ENCODE data around the gene FEZ2.

Gene FEZ2

GRCh38 chr2:36578343-36579296 lies 19.3 kb downstream of the FEZ2 start:
- no peak overlapping the region for H3K4me2 ChIP-seq (ENCODE audit: low read length)
- no peak overlapping the region for H3K9ac ChIP-seq (ENCODE audit: low read length)
- peaks cover 8% of the 10 kb centered on the region for H3K4me1 ChIP-seq (ENCODE audit: low read length)
- H3K4me3 ChIP-seq (ENCODE audit: low read length): no peak overlapping the region
- H3K36me3 ChIP-seq (replicated peaks; ENCODE audit: low read depth, low read length): peaks cover 69% of the 10 kb centered on the region
- no peaks in the 10 kb centered on the region for H4K20me1 ChIP-seq (ENCODE audit: insufficient read depth, low read length)
- no peak for TF ChIP-seq EZH2phosphoT487 (IDR thresholded peaks at IDR 0.05; ENCODE audit: low read depth)
- TF ChIP-seq CTCF (IDR thresholded peaks at IDR 0.05; ENCODE audit: low read depth, low read length): no peak
- H3K27me3 ChIP-seq (ENCODE audit: low read depth, low read length): no peaks in the 10 kb centered on the region
- no peaks in the 10 kb centered on the region for H3K9me3 ChIP-seq (ENCODE audit: insufficient read depth, low read length)
- no peaks in the 10 kb centered on the region for H3K79me2 ChIP-seq (ENCODE audit: low read length)
- H2AFZ ChIP-seq (ENCODE audit: low read depth, low read length): no peak overlapping the region
- no peak overlapping the region for H3K27ac ChIP-seq (ENCODE audit: low read length)

GRCh38 chr2:36577884-36578283 lies 20.1 kb downstream of the FEZ2 start:
- Histone ChIP-seq H3K36me3 (replicated peaks; ENCODE audit: low read depth, low read length) (peaks cover 64% of the 10 kb centered on the region), H2AFZ (ENCODE audit: low read depth, low read length) (no peak overlapping the region), H3K79me2 (ENCODE audit: low read length) (no peaks in the 10 kb centered on the region), H3K9ac (ENCODE audit: low read length) (no peak overlapping the region), H3K9me3 (ENCODE audit: insufficient read depth, low read length) (no peaks in the 10 kb centered on the region), H3K27me3 (ENCODE audit: low read depth, low read length) (no peaks in the 10 kb centered on the region), H3K4me3 (ENCODE audit: low read length) (no peak overlapping the region), H3K4me1 (ENCODE audit: low read length) (peaks cover 8% of the 10 kb centered on the region), H4K20me1 (ENCODE audit: insufficient read depth, low read length) (no peaks in the 10 kb centered on the region), H3K27ac (ENCODE audit: low read length) (no peak overlapping the region), H3K4me2 (ENCODE audit: low read length) (no peak overlapping the region)
- TF ChIP-seq EZH2phosphoT487 (IDR thresholded peaks at IDR 0.05; ENCODE audit: low read depth): no peak
- TF ChIP-seq CTCF (IDR thresholded peaks at IDR 0.05; ENCODE audit: low read depth, low read length): no peak

DNA sequence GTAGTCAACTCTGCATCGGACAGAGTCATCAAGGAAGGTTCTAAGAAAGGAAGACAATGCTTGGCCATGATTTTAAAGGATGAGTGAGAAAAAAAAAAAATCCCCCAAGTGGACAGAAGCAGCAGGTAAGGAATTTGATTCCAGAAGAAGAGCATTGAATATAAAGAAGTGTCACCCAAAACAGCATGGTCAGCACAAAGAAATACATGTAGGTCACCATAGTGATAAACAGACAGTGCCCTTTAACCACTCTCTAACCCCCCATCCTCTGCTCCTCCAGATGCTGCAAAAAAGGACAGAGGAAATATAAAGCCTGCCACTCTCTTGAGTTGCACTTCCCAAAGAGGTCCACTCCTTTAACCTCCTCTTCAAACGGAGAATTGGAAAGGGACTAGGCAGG lies 23.4 kb downstream of the FEZ2 start:
- Histone ChIP-seq H3K4me3 (ENCODE audit: low read length) (no peak overlapping the region), H3K9me3 (ENCODE audit: insufficient read depth, low read length) (no peaks in the 10 kb centered on the region), H4K20me1 (ENCODE audit: insufficient read depth, low read length) (no peaks in the 10 kb centered on the region), H3K36me3 (replicated peaks; ENCODE audit: low read depth, low read length) (peaks cover 40% of the 10 kb centered on the region), H3K27me3 (ENCODE audit: low read depth, low read length) (no peaks in the 10 kb centered on the region), H3K79me2 (ENCODE audit: low read length) (no peaks in the 10 kb centered on the region), H3K9ac (ENCODE audit: low read length) (no peak overlapping the region), H3K4me1 (ENCODE audit: low read length) (peaks cover 8% of the 10 kb centered on the region), H2AFZ (ENCODE audit: low read depth, low read length) (no peak overlapping the region), H3K4me2 (ENCODE audit: low read length) (no peak overlapping the region), H3K27ac (ENCODE audit: low read length) (no peak overlapping the region)
- TF ChIP-seq CTCF (IDR thresholded peaks at IDR 0.05; ENCODE audit: low read depth, low read length) (no peak), EZH2phosphoT487 (IDR thresholded peaks at IDR 0.05; ENCODE audit: low read depth) (no peak)

- Histone ChIP-seq H3K27ac (ENCODE audit: low read length) (no peak overlapping the region), H3K9me3 (ENCODE audit: insufficient read depth, low read length) (no peaks in the 10 kb centered on the region), H3K9ac (ENCODE audit: low read length) (no peak overlapping the region), H4K20me1 (ENCODE audit: insufficient read depth, low read length) (no peaks in the 10 kb centered on the region), H3K4me2 (ENCODE audit: low read length) (no peak overlapping the region), H2AFZ (ENCODE audit: low read depth, low read length) (no peak overlapping the region), H3K4me1 (ENCODE audit: low read length) (no peaks in the 10 kb centered on the region), H3K36me3 (replicated peaks; ENCODE audit: low read depth, low read length) (peaks cover 35% of the 10 kb centered on the region), H3K27me3 (ENCODE audit: low read depth, low read length) (no peaks in the 10 kb centered on the region), H3K4me3 (ENCODE audit: low read length) (no peak overlapping the region), H3K79me2 (ENCODE audit: low read length) (no peaks in the 10 kb centered on the region)
- TF ChIP-seq CTCF (IDR thresholded peaks at IDR 0.05; ENCODE audit: low read depth, low read length): no peak
- no peak for TF ChIP-seq EZH2phosphoT487 (IDR thresholded peaks at IDR 0.05; ENCODE audit: low read depth)
Measured at GRCh38 chr2:36573165-36573564, 24.8 kb downstream of the FEZ2 start.
